HG03520 (cell line): ENCODE results near the gene PIP4K2A.

Source experiments
- ATAC-seq: cut with Tn5 transposase; IDR thresholded peaks from one replicate; pipeline ENCODE4 v1.9.1; 2021; ENCODE audit warnings: mild to moderate bottlenecking, moderate library complexity; ENCODE audit not compliant: unreplicated experiment

Gene PIP4K2A

DNA sequence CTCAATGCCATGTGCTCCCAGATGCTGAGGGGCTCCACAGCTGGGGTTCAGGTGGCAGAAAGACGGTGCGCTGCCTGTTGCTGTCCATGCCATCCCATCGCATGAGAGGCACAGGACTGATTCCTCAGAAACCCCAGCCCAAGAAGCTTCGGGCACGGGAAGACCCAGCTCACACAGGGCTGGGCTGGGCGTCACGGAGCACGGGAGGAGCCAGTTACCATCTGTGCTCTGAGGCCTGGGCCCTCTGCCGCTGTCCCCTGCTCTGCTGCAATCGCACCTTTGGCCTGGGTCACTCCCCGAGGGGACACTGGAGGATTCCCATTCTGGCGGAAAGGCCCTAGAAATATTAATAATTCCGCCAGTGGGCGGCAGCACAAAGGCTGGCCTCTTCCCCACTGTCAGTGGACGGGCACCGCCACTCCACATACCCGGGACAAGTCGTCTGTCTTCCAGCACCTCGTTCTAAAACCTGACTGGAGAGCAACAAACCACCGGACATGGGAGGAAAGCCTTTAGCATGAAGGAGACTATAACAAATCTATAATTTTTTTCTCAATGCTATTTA is 92.1 kb downstream of the PIP4K2A start:
- ATAC-seq: no peak

- ATAC-seq: no peak
Measured at GRCh38 chr10:22621726-22622125, 92.7 kb downstream of the PIP4K2A start.

GRCh38 chr10:22620929-22621328 is 93.4 kb downstream of the PIP4K2A start:
- no peak for ATAC-seq

DNA sequence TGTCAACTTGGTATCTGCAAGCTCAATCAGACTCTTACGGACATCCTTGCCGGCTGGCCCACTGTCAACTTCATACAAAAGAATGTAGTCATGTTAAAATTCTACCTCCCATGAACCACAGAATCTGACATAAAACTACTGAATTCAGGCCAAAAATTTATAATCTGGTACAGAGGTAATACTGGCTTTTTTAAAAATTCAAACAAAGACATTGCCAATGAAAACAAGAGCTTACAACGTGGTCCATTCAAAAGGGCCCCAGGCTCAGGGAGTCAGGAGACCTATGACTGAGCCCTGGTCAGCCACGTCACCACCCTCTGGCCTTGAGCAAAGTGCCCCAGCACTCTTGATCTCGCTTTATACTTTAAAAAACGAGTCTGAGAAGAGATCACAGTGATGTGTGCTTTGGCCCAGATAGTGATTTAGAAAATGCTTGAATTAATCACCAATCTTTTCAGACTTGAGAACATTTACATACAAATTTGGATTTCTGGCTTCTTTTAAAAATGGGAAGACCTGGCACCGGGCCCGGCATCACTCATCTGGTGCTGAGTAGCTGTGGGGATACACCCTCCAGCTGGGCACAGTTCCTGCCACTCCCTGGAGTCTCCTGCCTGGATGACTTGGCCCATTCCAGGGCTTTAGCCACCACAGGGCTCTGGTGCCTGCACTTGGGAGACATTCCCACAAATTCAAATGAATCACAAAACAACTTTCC is 94.1 kb downstream of the PIP4K2A start:
- ATAC-seq: peak; percentile 27

GRCh38 chr10:22619101-22619500 is 95.3 kb downstream of the PIP4K2A start:
- ATAC-seq: no peak

DNA sequence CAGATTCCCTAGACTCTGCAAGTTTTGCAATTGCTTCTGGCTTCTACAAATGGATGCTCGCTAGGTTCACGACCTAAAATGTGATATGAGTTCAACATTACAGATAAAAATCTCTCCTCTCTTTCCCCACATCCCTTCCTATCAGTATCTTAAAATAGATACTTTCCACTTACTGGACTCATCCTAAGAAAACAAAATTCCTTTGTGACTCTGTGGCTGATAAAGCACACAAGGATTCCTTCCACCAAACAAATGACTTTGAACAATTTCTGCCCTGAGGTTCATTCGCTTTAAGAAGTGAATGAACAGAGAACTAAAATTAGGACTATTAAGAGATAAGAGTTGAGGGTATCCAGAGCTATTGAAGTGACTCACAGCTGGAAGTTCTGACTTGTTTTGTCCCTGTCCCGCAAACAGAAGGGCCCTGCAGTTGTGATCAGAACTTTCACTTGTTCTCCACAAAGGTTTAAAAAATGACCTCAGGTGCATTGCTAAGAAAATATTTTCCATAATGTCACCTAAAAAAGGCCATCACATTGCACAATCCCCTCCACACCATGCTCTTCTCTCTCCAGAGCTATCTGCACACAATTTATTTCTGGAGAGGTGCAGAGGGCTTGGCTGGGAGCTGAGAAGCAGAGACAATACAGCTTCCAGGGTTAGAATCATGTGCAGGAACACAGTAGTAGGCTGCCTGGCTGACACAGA is 96.1 kb downstream of the PIP4K2A start:
- ATAC-seq: no peak

DNA sequence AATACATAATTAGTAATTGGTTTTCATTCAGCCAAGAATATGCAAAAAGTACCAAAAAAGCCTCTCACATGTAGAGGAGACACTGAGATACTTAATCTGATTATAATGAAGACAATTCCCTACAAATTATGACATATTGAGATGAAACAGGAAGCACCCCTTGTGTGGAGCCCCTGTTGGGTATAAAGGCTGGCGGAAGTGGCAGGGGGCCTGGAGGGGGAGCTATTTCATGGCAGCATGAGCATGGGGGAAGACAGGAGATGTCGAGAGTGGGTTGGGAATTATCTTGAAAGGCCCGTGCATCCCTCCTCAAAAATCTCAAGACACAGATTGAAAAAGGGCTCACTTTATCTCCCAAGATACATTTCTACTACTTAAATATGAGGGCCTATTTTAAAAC is 96.9 kb downstream of the PIP4K2A start:
- no peak for ATAC-seq

DNA sequence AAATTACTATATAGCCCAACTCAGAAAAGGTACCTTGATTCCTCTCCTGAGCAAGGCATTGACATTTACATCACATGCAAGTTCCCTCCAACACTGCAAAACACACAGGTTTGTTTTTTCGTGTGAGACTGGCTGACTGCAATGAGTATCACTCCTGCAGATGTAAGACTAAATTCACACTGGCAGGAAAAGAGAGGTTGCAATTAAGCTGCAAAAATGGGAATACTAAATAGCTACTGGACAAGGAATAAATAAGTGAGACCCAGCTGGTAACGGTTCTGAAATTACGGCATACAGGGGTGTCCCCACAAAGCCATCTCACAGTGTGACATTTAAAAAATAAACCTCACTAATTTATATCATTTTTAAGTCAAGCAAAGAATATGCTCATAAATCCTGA is 97.3 kb downstream of the PIP4K2A start:
- ATAC-seq: no peak

GRCh38 chr10:22615819-22616499 is 98.4 kb downstream of the PIP4K2A start:
- ATAC-seq: peak; percentile 57

DNA sequence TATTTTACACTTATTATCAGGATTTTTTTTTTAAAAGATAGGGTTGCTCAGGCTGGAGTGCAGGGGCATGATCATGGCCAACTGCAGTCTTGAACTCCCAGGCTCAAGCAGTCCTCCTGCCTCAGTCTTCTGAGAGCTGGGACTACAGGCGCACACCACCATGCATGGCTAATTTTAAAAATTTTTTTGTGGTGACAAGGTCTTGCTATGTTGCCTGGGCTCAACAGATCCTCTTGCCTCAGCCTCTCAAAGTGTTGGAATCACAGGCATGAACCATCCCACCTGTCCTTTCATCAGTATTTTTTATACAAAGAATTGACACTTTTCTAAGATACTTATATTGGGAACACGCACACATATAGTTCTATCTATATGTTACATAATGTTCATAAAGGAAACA is 99.3 kb downstream of the PIP4K2A start:
- ATAC-seq: no peak

DNA sequence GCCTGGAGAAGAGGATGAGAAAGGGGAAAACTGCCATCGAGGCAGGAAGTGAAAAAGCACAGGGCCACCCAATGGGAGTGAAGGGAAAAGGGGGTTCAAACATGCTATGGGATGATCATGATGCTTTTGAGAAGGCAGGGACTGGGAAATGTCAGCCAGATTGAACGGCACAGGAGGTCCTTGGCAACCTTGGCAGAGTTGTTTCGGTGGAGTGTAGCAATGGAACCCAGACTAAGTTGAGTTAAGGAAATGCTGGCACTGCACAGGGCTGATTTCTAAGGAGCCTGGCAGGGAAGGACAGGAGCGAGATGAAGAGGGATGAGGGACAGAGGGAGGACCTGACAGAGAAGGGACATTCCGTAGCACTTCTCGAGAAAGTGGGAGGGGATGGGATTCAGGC is 101.4 kb downstream of the PIP4K2A start:
- no peak for ATAC-seq

DNA sequence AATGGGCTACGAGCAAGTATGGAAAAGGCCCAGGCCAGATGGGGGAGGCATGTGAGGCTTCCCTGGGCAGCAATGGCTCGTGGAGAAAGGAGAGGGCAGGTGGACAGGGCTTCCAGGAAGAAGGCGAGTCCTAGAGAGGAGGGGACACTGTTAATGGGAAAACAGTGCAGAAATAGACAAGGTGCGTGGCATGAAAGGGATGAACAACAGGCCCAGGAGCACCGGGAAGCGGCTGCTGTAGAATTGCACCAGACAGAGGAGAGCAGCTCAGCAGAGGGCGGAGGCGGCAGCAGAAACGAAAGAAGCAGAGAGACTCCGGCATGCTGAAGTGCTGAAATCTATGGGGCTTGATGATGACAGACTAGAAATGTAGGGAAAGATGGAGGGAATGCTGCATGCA is 102.1 kb downstream of the PIP4K2A start:
- ATAC-seq: no peak

GRCh38 chr10:22611425-22612115 is 102.8 kb downstream of the PIP4K2A start:
- ATAC-seq: no peak

GRCh38 chr10:22610610-22611009 is 103.8 kb downstream of the PIP4K2A start:
- no peak for ATAC-seq

- ATAC-seq: no peak
Measured at GRCh38 chr10:22609719-22610465, 104.5 kb downstream of the PIP4K2A start.

GRCh38 chr10:22609251-22609650 is 105.1 kb downstream of the PIP4K2A start:
- no peak for ATAC-seq

DNA sequence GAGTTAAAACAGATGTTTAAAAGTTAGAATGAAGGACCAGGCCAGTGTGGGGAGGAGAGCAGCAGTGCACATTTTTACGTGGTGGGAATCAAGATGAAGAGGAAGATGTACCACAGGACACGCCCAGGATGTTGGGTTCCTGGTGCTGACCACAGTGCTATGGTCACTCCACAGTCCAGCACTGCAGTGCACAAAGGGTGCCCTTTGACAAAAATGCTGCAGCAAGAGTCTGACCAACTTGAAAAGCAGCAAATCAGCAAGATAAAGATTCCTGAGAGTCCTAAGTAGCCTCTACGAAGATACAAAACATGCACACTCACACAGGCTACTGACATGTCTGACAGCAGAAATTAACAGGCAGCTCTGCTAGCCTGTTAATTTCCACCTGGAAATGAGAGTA is 107.1 kb downstream of the PIP4K2A start:
- no peak for ATAC-seq

DNA sequence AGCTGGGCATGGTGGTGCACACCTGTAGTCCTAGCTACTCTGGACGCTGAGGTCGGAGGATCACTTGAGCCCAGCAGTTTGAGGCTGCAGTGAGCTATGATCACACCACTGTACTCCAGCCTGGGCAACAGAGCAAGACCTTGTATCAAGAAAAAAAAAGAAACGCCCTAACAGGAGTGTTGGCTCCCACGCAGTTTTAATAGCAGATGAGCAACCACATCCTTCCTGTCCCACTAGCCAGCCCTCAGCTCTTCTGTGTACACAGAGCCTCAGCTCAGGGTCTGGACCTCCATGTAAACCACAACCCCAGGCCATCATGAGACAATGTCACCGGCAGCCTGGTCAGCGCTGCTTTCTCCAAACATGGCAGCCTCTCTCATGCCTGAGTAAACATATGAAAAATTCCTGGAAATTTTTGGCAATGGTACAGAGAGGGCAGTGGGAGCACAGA is 108.2 kb downstream of the PIP4K2A start:
- ATAC-seq: peak; percentile 87

DNA sequence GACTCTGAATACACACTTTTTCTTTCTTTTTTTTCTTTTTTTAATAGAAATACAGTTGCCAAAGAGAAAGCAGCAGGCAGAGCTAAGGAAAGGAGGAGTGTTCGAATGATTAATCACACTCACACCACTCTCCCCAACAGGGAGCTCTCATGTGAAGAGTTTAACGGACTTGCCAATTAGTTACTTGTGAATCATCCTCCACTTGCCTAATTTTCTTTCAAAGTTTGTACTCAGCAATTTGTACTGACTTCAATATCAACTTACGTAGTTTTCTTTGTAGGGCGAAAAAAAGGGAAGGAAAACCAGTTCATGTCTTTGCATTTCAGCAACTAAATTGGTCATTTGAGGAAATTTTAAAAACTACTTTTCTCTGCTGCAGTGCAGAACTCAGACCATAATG is 109.2 kb downstream of the PIP4K2A start:
- no peak for ATAC-seq
